ENCODE measurements around the gene RIMS3. TPM values are rescaled to one million over a fixed set of nuclear protein-coding genes. Genes with fewer than 3 reads are reported as not detected.

The RIMS3 gene
- total RNA-seq, 3 donors from 2014 or later: 0.64 to 4.4 (median 2.6) TPM

DNA sequence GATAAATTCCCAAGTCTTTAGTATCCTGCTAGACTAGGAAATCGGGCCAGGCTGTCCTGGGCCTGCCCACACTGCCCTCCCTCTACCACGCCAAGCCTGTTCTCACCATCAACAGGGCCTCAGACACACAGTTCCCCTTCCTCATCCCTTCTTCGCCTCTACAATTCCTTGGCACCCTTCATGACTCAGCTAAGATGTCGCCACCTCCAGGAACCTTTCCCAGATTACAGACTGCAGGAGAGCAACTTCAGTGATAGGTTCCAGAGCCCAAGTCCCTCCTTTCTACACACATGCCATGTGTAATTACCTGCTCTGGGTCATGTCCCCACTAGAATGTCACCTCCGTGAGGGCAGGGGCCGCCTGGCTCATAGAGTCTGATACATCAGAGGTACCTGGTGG lies 3.3 kb downstream of the RIMS3 start:
- DNase-seq (ENCODE audit: low spot score in 2 of 2): no peak
- Histone ChIP-seq H3K9me3 (no peaks in the 10 kb centered on the region), H3K4me1 (peaks cover 0 to 5% of the 10 kb centered on the region in 2 donors), H3K4me3 (no peak overlapping the region), H3K27ac (peak overlapping the region in 1 of 2 donors; percentile 38), H3K36me3 (no peaks in the 10 kb centered on the region), H3K27me3 (no peaks in the 10 kb centered on the region)
- intact Hi-C loops (cut with DNase I; ENCODE audit: low total_unique reads): no loop called here
- TF ChIP-seq POLR2A (IDR thresholded peaks at IDR 0.05) (no peak), POLR2AphosphoS5 (IDR thresholded peaks at IDR 0.05) (no peak), CTCF (IDR thresholded peaks at IDR 0.05) (no peak)

GRCh38 chr1:40661678-40662077 lies 3.8 kb downstream of the RIMS3 start:
- no peaks in the 10 kb centered on the region for H3K9me3 ChIP-seq
- intact Hi-C loops (cut with DNase I; ENCODE audit: low total_unique reads): no loop called here

DNA sequence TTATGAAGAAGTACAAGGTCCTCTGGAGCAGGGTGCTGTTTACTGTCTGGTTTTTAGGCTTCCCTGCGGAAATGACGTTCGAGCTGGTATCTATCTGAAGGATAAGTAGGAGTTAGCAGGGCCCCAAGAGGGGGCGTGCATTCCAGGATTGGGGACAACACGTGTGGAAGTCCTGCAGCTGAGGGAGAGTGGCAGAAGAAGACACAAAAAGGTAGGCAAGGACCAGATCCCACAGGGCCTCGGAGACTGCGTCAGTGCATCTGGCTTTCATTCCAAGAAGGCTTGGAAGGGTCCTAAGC lies 5.9 kb downstream of the RIMS3 start:
- H3K36me3 ChIP-seq: no peaks in the 10 kb centered on the region
- intact Hi-C loops (cut with DNase I; ENCODE audit: low total_unique reads): no loop called here
- H3K9me3 ChIP-seq: no peaks in the 10 kb centered on the region
- no peak for TF ChIP-seq POLR2AphosphoS5 (IDR thresholded peaks at IDR 0.05)
- no peak for TF ChIP-seq CTCF (IDR thresholded peaks at IDR 0.05)
- TF ChIP-seq POLR2A (IDR thresholded peaks at IDR 0.05): no peak
- DNase-seq (ENCODE audit: low spot score in 2 of 2): no peak
- H3K27ac ChIP-seq: no peak overlapping the region
- no peaks in the 10 kb centered on the region for H3K27me3 ChIP-seq
- H3K4me3 ChIP-seq: no peak overlapping the region
- H3K4me1 ChIP-seq: no peaks in the 10 kb centered on the region

More at GRCh38 chr1:40661678-40662077, 3.8 kb downstream of the RIMS3 start:
- H3K4me3 ChIP-seq: no peak overlapping the region
- no peak for DNase-seq (ENCODE audit: low spot score in 2 of 2)
- no peak for TF ChIP-seq POLR2A (IDR thresholded peaks at IDR 0.05)
- peak overlapping the region in 1 of 2 donors; percentile 38 for H3K27ac ChIP-seq
- no peaks in the 10 kb centered on the region for H3K27me3 ChIP-seq
- no peaks in the 10 kb centered on the region for H3K36me3 ChIP-seq
- peaks cover 0 to 5% of the 10 kb centered on the region in 2 donors for H3K4me1 ChIP-seq

DNA sequence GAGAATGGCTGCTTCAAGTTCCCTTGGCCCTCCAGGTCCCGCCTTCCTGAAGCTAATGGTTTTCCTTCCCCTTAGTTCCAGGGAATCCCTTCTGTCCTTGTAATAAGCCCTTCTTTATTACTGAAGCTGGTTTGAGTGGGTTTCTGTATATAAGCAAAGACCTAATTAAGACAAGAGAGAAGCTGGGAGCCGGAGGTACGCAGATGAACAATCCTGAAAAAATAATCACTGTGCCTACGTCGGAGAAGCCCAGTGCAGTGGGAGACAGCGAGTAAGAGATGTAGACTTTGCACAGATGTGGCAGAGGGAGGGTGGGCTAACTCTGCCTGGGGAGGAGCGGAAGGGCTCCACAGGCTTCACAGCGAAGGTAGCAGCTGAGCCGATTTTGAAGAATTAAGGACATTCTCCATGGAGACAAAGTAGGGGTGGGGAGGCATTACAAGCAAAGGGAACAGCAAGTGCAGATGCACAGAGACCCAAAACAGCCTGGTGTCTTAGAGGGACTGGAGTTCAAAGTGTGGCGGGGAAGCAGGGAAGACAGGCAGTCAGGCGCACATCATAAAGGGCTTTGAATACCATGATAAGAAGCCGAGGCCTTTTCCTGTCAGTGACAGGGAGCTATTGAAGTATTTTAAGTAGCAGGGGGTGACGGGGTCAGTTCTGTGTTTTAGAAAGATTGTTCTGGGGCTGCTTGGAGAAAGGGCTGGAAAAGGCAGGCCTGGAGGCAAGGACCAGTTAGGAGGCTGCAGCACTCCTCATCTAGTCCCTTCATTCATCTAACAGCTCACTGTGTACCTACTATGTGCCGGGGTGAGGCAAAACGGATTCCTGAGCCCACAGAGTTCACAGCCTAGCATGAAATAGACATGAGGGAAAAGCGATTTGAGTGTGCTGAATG lies 6.5 kb downstream of the RIMS3 start:
- H3K27me3 ChIP-seq: no peaks in the 10 kb centered on the region
- TF ChIP-seq POLR2A (IDR thresholded peaks at IDR 0.05) (no peak), POLR2AphosphoS5 (IDR thresholded peaks at IDR 0.05) (no peak), CTCF (IDR thresholded peaks at IDR 0.05) (no peak)

DNA sequence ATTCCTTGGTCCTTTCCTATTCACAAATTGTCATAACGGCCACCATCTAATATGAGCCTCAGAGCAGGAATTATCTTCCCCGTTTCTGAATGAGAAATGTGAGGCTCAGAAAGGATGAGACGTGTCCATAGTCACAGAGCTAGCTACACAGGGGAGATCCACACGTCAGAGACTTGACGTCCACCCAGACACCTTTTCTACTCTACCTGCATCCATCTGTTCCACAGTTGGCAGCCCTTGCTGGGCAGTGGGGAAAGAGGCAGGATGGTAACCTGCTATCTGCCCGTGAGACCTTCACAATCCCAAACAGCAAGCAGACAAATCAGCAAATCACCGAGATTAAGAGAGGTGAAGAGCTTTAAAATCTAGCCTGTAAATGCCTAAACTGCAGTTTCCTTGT lies 8.4 kb downstream of the RIMS3 start:
- no peak for DNase-seq (ENCODE audit: low spot score in 2 of 2)
- H3K27me3 ChIP-seq: peaks cover 0 to 5% of the 10 kb centered on the region in 2 donors
- intact Hi-C loops (cut with DNase I; ENCODE audit: low total_unique reads): no loop called here

More for the DNA sequence above, 6.5 kb downstream of the RIMS3 start:
- no peak for DNase-seq (ENCODE audit: low spot score in 2 of 2)
- intact Hi-C loops (cut with DNase I; ENCODE audit: low total_unique reads): loop anchor here (1.0 kb wide), 1 partner anchor 19 kb away; no protein-coding TSS in a partner anchor
- no peaks in the 10 kb centered on the region for H3K36me3 ChIP-seq
- no peaks in the 10 kb centered on the region for H3K9me3 ChIP-seq
- H3K4me1 ChIP-seq: no peaks in the 10 kb centered on the region
- no peak overlapping the region for H3K27ac ChIP-seq
- no peak overlapping the region for H3K4me3 ChIP-seq

More for the DNA sequence above, 8.4 kb downstream of the RIMS3 start:
- H3K4me3 ChIP-seq: no peak overlapping the region
- no peaks in the 10 kb centered on the region for H3K36me3 ChIP-seq
- no peaks in the 10 kb centered on the region for H3K9me3 ChIP-seq
- no peaks in the 10 kb centered on the region for H3K4me1 ChIP-seq
- TF ChIP-seq POLR2AphosphoS5 (IDR thresholded peaks at IDR 0.05) (no peak), POLR2A (IDR thresholded peaks at IDR 0.05) (no peak), CTCF (IDR thresholded peaks at IDR 0.05) (no peak)
- H3K27ac ChIP-seq: no peak overlapping the region
